ENCODE data around the gene EEF1E1.
"Not testable (repeated sequence)": the region's sequence is repeated elsewhere in the genome, so short reads cannot be mapped to it uniquely, and the experiment has no call there.

EEF1E1 gene

GRCh38 chr6:8034107-8034506, 68.2 kb downstream of the EEF1E1 start:
- TF ChIP-seq ZNF146 (tag by site-specific recombination; IDR thresholded peaks at IDR 0.05): peak; percentile 93
- CTCF ChIA-PET, POLR2A ChIA-PET: not testable (repeated sequence)

GRCh38 chr6:8030920-8031319, 71.4 kb downstream of the EEF1E1 start:
- no peak overlapping the region for H3K27ac ChIP-seq (ENCODE audit: extremely low read depth, low read depth, low read length)
- no peaks in the 10 kb centered on the region for H3K9me3 ChIP-seq (ENCODE audit: control insufficient read depth, insufficient read depth, low read depth, low read length)
- CTCF ChIA-PET: no interaction called here
- no peaks in the 10 kb centered on the region for H3K36me3 ChIP-seq (ENCODE audit: control insufficient read depth in 2 of 2, insufficient read depth in 1 of 2, low read length in 2 of 2)
- peaks cover 8% of the 10 kb centered on the region for H3K4me1 ChIP-seq (ENCODE audit: control insufficient read depth, insufficient read depth, low read length)
- TF ChIP-seq ZNF530 (tag by site-specific recombination; IDR thresholded peaks at IDR 0.05; ENCODE audit: low read depth) (no peak), INSM2 (tag by site-specific recombination; IDR thresholded peaks at IDR 0.05) (no peak), PRDM6 (tag by site-specific recombination; IDR thresholded peaks at IDR 0.05) (no peak), FEZF1 (tag by site-specific recombination; IDR thresholded peaks at IDR 0.05) (no peak), ZNF175 (tag by site-specific recombination; IDR thresholded peaks at IDR 0.05) (no peak), KLF9 (tag by site-specific recombination; IDR thresholded peaks at IDR 0.05; ENCODE audit: low read depth) (no peak), ZNF2 (tag by site-specific recombination; IDR thresholded peaks at IDR 0.05) (no peak), ZNF155 (tag by site-specific recombination; IDR thresholded peaks at IDR 0.05) (no peak), ZIC2 (tag by site-specific recombination; IDR thresholded peaks at IDR 0.05) (no peak)
- H3K4me3 ChIP-seq (ENCODE audit: low read depth, low read length): no peak overlapping the region
- POLR2A ChIA-PET: interaction anchor here (0.7 kb wide), 1 partner anchor 248 kb away, joined by 3 read pairs; no protein-coding TSS in a partner anchor

More at GRCh38 chr6:8034107-8034506, 68.2 kb downstream of the EEF1E1 start:
- H3K27ac ChIP-seq (ENCODE audit: extremely low read depth, low read depth, low read length); H3K36me3 ChIP-seq (ENCODE audit: control insufficient read depth in 2 of 2, insufficient read depth in 1 of 2, low read length in 2 of 2); H3K4me3 ChIP-seq (ENCODE audit: low read depth, low read length); H3K4me1 ChIP-seq (ENCODE audit: control insufficient read depth, insufficient read depth, low read length); H3K9me3 ChIP-seq (ENCODE audit: control insufficient read depth, insufficient read depth, low read depth, low read length): not testable (repeated sequence)
